ENCODE measurements around the gene GBA2. TPM values are rescaled to one million over a fixed set of nuclear protein-coding genes. Genes with fewer than 3 reads are reported as not detected.

GBA2 gene
- total RNA-seq, 1 donor from 2014 or later, result 69.8 TPM

- H3K4me1 Mint-ChIP-seq (ENCODE audit: unreplicated experiment), result no peaks in the 10 kb centered on the region
- H3K27me3 Mint-ChIP-seq (ENCODE audit: unreplicated experiment), result no peaks in the 10 kb centered on the region
- no peak overlapping the region for H3K4me3 Mint-ChIP-seq (ENCODE audit: unreplicated experiment)
- H3K9me3 Mint-ChIP-seq (ENCODE audit: unreplicated experiment), result no peaks in the 10 kb centered on the region
- peak; percentile 13 for DNase-seq (ENCODE audit: extremely low spot score, unreplicated experiment)
- TF ChIP-seq CTCF (IDR thresholded peaks at IDR 0.05), result no peak
- no peak overlapping the region for H3K27ac Mint-ChIP-seq (ENCODE audit: unreplicated experiment)
- H3K36me3 Mint-ChIP-seq (ENCODE audit: unreplicated experiment), result no peaks in the 10 kb centered on the region
These were observed 18.4 kb upstream of the GBA2 start for GRCh38 chr9:35767458-35767857.

GRCh38 chr9:35766997-35767396, 18.0 kb upstream of the GBA2 start:
- H3K4me3 Mint-ChIP-seq (ENCODE audit: unreplicated experiment), result no peak overlapping the region
- no peaks in the 10 kb centered on the region for H3K27me3 Mint-ChIP-seq (ENCODE audit: unreplicated experiment)
- no peak for TF ChIP-seq CTCF (IDR thresholded peaks at IDR 0.05)
- H3K27ac Mint-ChIP-seq (ENCODE audit: unreplicated experiment), result no peak overlapping the region
- H3K4me1 Mint-ChIP-seq (ENCODE audit: unreplicated experiment), result no peaks in the 10 kb centered on the region
- H3K9me3 Mint-ChIP-seq (ENCODE audit: unreplicated experiment), result no peaks in the 10 kb centered on the region
- no peaks in the 10 kb centered on the region for H3K36me3 Mint-ChIP-seq (ENCODE audit: unreplicated experiment)
- no peak for DNase-seq (ENCODE audit: extremely low spot score, unreplicated experiment)

- Mint-ChIP-seq H3K27ac (ENCODE audit: unreplicated experiment) (no peak overlapping the region), H3K36me3 (ENCODE audit: unreplicated experiment) (no peaks in the 10 kb centered on the region), H3K9me3 (ENCODE audit: unreplicated experiment) (no peaks in the 10 kb centered on the region), H3K27me3 (ENCODE audit: unreplicated experiment) (no peaks in the 10 kb centered on the region), H3K4me1 (ENCODE audit: unreplicated experiment) (peaks cover 12% of the 10 kb centered on the region), H3K4me3 (ENCODE audit: unreplicated experiment) (no peak overlapping the region)
- DNase-seq (ENCODE audit: extremely low spot score, unreplicated experiment), result no peak
- no peak for TF ChIP-seq CTCF (IDR thresholded peaks at IDR 0.05)
These were observed 14.8 kb upstream of the GBA2 start for GRCh38 chr9:35763803-35764202.

DNA sequence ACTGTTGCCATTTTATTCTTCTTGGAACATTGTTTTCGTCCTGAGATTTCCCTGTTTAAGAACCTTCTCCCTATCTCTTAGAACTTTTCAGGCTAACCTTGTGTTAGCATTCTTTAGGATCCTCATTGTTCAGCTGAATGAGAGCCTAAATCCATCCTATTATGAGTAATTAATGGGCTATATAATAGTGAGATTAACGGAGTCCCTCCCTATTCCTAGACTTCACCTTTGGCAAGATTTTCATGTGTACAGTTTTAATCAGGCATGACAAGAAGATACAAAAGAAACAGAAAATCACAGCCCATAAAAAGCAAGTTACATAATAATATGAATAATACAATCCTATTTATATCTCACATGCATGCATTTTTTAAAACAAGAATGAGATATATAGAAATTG, 14.2 kb upstream of the GBA2 start:
- Mint-ChIP-seq H3K9me3 (ENCODE audit: unreplicated experiment) (no peaks in the 10 kb centered on the region), H3K4me1 (ENCODE audit: unreplicated experiment) (peaks cover 19% of the 10 kb centered on the region), H3K27ac (ENCODE audit: unreplicated experiment) (no peak overlapping the region), H3K4me3 (ENCODE audit: unreplicated experiment) (no peak overlapping the region), H3K27me3 (ENCODE audit: unreplicated experiment) (no peaks in the 10 kb centered on the region), H3K36me3 (ENCODE audit: unreplicated experiment) (no peaks in the 10 kb centered on the region)
- no peak for DNase-seq (ENCODE audit: extremely low spot score, unreplicated experiment)
- no peak for TF ChIP-seq CTCF (IDR thresholded peaks at IDR 0.05)

DNA sequence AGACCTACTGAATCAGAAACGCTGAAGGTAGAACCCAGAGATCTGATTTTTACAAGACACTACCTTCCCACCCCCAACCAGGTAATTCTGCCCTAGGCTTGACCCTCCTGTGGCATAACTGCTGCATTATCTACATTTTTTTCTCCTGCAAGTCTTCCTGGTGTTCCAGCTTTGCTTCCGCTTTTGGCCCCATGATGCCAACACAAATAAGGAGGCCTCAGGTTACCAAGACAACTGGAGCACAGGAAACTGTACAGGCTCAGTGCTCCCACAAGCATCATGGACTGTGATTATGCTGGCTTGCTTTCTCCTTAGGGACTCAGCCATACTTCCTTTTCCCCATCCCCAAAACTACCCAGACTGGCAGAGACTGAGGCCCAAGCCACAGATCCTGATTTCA, 11.6 kb upstream of the GBA2 start:
- peaks cover 41% of the 10 kb centered on the region for H3K4me1 Mint-ChIP-seq (ENCODE audit: unreplicated experiment)
- no peak for DNase-seq (ENCODE audit: extremely low spot score, unreplicated experiment)
- H3K27me3 Mint-ChIP-seq (ENCODE audit: unreplicated experiment), result no peaks in the 10 kb centered on the region
- H3K27ac Mint-ChIP-seq (ENCODE audit: unreplicated experiment), result peak overlapping the region; percentile 76
- H3K9me3 Mint-ChIP-seq (ENCODE audit: unreplicated experiment), result no peaks in the 10 kb centered on the region
- no peak overlapping the region for H3K4me3 Mint-ChIP-seq (ENCODE audit: unreplicated experiment)
- TF ChIP-seq CTCF (IDR thresholded peaks at IDR 0.05), result no peak
- no peaks in the 10 kb centered on the region for H3K36me3 Mint-ChIP-seq (ENCODE audit: unreplicated experiment)
